ENCODE results near the gene ADSS1. TPM values are rescaled to one million over a fixed set of nuclear protein-coding genes. Genes with fewer than 3 reads are reported as not detected.
"Not testable (repeated sequence)": the region's sequence is repeated elsewhere in the genome, so short reads cannot be mapped to it uniquely, and the experiment has no call there.

Gene ADSS1
- total RNA-seq, 1 donor from 2014 or later, result 20.7 TPM

DNA sequence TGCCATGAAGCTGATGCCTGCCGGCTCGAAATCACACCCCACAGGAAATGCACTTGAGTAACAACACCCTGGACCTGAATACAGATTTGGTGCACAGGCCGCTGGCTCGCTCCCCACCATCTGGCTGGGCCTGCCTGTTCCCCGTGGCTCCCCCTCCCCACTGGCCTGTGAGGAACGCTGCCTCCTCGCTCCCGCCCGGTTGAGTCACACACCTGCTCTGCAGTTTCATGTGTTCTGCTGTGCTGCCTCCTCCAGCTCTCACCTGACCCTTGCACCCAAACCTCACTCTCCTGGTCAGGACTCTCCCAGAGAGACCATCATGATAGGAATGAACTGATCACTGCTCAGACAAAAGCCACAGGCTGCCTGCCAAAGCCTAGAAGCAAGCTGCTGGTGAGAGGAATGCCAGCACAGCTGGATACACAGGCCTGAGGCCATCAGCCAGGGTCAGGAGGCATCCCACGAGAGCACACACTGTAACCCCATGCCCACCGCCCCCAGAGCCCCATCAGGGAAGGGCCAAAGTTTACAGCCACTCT, 25.2 kb downstream of the ADSS1 start:
- DNase-seq (ENCODE audit: low spot score), result no peak

DNA sequence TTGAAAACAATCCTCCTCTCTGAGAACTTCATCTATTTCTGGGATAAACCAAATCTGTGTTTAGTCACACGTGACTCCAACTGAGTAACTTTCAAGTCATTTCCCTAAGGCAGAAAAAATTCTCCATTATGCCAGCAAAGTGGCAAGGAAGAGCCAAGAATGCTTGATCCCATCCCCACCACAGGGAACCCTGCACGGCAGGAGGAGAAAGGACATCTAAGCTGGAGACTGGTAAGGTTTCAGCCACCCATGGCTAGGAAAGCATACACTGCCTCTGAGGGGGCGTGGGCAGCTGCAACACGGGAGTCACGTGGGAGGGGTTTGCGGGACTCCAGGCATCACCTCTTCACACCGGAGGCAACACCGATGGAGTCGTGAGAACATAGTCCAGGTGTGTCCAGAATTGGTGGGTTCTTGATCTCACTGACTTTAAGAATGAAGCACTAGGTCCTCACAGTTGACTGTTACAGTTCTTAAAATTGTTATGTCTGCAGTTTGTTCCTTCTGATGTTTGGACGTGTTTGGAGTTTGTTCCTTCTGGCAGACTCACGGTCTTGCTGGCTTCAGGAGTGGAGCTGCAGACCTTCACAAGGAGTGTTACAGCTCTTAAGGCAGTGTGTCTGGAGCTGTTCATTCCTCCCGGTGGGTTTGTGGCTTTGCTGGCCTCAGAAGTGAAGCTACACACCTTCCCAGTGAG, 26.2 kb downstream of the ADSS1 start:
- no peak for DNase-seq (ENCODE audit: low spot score)

DNA sequence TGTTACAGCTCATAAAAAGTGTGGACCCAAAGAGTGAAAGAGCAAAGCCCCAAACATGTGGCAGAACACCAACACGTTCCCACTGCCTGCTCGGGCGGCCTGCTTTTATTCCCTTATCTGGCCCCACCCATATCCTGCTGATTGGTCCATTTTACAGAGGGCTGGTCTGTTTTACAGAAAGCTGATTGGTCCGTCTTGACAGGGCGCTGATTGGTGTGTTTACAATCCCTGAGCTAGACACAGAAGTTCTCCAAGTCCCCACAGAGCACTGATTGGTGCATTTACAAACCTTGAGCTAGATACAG, 26.7 kb downstream of the ADSS1 start:
- DNase-seq (ENCODE audit: low spot score), result not testable (repeated sequence)

DNA sequence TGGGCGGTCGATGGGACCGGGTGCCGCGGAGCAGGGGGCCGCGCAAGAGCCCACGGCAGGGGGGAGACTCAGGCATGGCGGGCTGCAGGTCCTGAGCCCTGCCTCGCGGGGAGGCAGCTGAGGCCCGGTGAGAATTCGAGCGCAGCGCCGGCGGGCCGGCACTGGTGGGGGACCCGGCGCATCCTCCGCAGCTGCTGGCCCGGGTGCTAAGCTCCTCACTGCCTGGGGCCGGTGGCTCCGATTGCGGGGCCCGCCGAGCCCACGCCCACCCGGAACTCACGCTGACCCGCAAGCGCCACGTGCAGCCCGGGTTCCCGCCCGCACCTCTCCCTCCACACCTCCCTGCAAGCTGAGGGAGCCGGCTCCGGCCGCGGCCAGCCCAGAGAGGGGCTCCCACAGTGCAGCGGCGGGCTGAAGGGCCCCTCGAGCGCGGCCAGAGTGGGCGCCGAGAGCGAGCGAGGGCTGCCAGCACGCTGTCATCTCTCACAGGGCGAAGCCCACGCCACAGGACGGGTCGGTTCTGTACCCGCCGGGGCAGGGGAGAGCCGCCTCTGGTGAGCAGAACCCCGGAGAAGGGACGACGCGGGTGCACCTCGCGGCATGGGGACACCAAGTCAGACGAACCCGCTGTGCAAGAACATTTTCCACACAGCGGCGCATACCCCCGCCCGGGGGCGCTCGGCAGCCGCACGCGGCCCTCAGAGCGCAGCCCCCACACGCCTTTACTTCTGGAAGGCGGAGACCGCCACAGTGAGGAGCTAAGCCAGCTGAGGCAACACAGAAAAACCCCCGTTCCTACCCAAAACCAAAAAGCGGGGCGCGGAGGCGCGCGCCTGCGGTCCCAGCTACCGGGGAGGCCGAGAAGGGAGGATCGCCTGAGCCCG, 27.8 kb downstream of the ADSS1 start:
- no peak for DNase-seq (ENCODE audit: low spot score)

DNA sequence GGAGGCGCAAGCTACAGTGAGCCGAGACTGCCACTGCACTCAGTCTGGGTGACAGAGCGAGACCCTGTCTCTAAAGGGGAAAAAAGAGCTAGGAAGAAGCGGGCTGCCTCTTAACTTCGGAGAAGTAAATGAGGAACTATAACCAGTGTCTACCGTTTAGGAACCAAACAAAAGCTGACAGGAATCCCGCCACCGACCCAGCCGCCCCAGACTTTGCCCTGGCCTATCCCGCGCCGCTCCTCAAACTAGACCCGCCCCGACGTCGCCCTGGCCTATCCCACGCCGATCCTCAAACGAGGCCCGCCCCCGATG, 28.4 kb downstream of the ADSS1 start:
- no peak for DNase-seq (ENCODE audit: low spot score)

DNA sequence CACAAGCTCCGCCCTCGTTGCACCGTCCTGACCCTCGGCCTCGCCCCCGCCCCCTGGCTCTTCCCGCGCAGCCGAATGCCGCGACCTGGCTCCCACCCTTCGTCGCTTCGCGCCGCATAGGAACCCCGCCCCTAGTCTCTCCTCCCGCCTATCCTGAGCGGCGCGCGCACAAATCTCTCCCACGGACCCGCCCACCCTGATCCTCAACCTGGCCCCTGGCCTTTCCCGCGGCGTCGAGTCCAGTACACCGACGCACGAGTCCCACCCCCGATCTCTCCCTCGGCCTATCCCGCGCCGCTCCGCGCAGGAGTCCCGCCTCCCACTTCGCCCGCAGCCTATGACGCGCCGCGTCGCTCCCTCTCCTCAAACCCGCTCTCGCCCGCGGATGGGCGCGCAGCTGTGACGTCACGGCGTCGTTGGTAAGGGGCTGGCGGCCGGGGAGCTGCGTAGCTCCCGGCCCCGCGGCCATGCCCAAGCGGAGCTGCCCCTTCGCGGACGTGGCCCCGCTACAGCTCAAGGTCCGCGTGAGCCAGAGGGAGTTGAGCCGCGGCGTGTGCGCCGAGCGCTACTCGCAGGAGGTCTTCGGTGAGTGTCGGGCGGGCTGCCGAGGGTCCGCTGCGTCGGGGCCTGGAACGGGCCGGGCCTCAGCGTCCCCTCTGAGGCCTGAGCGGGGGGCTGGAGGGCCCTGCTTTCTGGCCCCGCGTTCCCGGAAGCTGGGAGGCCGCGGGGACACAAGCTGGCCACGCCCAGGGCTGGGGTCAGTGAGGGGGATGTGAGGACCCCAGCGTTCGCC, 28.9 kb downstream of the ADSS1 start, which contains the start of gene SIVA1:
TSS of gene SIVA1 (plus strand) at position 413 of the 793 bp plus-strand sequence. CDS start at position 468, 55 bp downstream.
- DNase-seq (ENCODE audit: low spot score), result peak; percentile 99

DNA sequence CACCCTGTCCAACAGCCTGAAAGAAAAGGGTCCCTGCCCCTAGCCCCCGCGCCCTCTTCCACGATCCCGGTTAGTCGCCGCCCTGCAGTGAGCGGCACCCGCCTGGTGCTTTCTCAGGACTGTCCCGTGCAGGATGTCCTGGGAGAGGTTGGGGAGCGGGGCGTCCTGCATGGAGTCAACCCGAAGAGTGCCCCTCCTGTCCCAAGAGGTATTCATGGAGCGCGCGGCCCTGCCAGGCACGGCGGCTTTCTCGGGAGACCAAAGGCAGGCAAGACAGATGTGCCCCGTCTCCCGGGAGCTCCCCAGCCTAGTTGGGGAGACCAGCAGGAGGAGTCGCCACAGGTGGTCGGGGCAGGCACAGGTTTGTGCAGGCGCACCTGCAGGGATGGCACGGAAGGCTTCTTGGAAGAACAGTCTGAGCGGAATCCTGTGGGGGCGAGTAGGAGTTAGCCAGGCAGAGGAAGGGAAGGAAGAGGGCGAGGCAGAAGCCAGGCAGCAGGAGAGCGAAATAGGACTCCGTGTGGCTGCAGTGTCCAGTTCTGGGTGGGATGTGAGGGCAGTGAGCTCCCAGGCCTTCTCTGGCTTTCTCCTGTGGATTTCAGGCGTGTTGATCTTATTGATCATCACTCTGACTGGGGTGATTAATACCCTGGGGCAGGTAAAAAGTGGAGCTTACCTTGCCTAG, 29.6 kb downstream of the ADSS1 start:
- DNase-seq (ENCODE audit: low spot score), result no peak

DNA sequence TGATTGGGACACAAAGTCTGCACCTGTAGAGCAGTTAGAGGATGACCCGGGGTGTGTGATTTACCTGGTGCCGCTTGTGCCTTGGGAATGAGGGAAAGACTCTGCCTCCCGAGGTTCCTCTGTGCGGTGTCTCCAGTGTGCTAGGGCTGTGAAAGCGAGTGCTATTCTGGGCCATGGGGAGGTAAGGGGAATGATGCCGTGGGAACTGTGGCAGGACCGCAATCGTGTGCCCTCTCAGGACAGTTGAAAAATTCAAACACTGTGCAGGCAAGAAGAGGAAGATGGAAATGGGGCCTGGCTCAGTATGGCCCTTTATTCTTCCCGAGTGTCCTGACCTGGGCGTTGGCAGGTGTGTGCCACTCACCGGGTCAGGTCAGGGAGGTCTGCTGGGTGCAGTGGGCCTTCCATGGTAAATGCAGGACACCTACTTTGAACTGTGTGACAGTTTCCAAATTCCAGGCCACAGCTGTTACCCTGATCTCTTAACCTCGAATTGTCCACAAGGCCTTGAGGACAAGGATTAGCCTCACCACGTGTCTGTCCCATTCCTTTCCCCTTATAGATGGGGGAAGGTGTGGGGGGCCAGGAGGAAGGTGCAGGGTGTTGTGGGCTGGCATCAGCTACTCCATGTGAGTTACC, 30.3 kb downstream of the ADSS1 start:
- DNase-seq (ENCODE audit: low spot score), result no peak

DNA sequence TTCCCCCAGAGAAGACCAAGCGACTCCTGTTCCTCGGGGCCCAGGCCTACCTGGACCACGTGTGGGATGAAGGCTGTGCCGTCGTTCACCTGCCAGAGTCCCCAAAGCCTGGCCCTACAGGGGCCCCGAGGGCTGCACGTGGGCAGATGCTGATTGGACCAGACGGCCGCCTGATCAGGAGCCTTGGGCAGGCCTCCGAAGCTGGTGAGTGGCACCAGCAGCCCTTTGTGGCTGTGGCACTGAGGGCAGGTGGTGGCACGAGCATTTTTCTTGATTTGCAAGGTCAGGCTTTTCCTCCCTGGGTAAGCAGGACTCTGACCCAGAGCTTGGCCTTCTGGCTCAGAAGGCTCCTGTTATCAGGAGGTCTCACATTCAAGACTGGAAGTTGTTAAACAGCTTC, 31.6 kb downstream of the ADSS1 start:
- DNase-seq (ENCODE audit: low spot score), result no peak

DNA sequence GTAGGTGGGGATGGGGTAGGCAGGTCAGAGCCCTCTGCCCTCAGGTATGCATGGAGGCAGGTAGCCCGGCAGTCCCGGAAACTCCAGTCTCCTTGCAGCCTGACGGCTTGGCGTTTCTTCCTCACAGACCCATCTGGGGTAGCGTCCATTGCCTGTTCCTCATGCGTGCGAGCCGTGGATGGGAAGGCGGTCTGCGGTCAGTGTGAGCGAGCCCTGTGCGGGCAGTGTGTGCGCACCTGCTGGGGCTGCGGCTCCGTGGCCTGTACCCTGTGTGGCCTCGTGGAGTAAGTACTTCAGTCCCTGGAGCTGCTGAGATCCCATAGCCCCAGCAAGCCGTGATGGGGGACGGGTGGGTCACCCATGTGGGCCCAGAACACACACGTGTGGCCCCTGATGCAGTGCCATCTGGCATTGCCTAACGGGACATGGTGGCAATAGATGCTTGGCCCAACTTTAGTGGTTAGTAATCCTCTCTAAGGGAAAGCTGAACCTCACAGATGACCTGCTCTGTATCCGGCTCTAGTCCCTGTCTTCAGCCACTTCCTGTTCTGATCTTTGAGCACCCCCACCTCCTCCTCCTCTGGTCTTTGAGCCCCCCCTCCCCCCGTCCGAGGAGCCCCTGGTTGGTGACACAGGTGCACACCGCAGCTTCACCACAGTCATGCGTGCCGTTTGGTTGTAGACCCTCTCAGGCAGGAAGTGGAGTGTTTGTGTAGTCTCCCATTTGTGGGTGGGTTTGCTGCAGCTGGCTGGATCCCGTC, 32.6 kb downstream of the ADSS1 start:
- no peak for DNase-seq (ENCODE audit: low spot score)

DNA sequence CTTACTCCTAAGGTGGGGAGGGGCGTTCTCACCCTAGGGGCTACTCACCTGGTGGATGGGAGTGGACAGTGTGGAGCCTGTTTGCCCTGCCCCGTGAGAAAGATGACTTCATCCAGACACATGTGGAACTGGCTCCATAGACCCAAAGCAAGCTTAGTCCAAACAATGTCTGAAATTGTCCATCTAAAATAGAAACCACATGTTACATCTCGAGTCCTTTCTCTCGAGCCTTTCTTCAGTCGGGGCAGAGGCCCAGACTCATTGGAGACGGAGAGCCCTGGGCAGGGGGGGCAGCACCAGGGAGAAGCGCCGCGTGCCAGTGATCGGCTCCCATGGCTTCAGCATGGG, 33.2 kb downstream of the ADSS1 start:
- no peak for DNase-seq (ENCODE audit: low spot score)

DNA sequence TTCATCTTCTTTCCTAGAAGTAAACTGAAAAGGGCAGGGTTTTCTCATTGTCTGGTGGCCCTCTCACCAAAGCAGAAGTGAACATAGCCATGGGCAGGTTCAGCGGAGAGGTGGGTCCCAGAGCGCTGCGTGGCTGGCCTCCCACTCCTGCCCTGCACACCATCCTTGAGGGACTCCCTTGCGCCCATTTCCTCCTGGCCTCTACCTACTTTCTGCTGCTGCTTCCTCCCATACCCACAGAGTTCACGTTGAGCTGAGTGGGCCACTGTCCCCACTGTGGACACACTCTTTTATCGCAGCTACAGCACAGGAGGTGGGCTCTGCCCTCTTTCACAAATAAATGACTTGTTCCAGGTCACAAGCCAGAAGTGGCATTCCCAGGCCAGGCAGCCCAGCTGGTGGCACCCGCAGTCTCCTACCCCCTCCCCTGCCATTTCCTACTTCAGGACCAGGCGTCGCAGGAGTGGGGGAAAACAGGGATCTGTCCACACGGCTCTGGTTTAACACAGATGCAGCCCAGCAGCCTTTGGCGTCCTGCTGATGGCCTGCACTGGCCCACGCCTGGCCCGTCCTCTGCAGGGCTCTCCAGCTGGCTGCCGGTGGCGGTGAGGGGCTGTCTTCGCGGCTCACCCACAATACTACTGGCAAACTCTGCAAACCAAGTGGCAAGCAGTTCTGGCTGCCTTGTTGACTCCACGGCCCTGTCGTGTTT, 33.8 kb downstream of the ADSS1 start:
- DNase-seq (ENCODE audit: low spot score), result no peak

DNA sequence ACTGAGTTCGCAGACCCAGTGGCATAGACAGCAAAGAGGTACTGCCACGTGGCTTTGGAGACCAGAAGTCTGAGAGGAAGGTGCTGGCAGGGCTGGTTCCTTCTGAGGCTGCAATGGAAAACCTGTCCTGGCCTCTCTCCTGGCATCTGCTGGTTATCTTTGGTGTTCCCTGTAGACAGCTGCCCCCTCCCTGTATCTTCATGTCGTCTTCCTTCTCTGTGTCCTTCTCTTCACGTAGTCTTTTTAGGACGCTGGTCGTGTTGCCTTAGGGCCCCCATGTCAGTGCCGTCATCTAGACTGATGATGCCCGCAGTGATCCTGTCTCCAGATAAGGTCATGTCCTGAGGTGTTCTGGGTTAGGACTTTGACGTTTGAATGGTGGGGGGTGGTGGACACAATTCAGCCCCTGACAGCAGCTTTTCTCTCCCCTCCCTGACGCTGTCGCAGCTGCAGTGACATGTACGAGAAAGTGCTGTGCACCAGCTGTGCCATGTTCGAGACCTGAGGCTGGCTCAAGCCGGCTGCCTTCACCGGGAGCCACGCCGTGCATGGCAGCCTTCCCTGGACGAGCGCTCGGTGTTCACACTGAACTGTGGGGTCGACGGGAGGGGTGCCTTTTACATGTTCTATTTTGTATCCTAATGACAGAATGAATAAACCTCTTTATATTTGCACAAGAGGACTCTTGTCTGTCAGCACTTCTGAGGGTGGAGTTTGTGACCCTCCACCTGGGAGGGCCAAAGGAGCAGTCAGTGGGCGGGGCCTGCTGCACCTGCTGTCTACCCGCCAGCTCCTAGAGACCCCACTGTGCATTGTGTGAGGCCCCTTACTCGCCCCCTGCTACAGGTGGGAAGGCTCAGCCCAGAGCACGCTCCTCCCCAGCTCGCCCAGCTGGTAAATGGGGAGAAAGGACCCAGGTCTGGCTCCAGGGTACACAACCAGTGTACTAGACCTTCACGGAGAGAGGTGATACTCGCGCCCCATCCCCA, 35.2 kb downstream of the ADSS1 start:
- no peak for DNase-seq (ENCODE audit: low spot score)

DNA sequence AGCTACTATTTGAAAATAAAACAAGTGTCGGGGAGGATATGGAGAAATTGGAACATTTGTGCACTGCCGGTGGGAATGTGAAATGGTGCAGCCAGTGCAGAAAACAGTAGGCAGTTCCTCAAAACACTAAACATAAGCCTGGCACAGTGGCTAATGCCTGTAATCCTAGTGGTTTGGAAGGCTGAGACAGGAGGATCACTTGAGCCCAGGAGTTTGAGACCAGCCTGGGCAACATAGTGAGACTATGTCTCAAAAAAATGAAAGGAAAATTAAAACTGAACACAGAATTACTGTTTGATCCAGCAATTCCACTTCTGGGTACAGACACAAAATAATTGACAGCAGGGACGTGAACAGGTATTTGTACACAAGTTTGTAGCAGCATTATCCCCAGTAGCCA, 41.5 kb downstream of the ADSS1 start:
- no peak for DNase-seq (ENCODE audit: low spot score)

DNA sequence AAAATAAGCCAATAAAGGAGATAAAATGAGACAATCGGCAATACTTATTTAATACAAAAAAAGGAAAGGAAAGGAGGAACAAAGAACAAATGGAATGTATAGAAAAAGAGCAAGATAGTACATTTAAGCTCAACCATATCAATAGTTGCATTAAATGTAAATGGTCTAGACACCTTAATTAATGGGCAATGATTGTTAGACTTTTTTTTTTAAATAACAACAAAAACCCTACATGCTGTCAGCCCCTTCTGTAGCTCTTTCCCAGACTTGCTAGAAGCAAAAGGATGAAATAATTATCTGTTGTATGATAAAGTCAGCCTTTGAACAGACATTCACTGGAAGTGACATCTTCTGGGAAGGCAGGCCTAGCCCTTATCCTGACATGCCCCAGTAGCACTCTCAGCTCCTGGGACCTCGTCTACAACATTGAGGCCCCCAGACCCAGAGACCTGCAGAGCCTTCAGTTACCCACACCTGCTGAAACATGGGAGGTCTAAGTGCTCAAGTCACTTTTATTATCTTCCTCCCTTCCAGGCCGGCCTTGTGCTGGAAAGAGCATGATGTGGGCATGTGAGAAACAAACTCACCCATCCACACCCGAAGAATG, 42.3 kb downstream of the ADSS1 start:
- no peak for DNase-seq (ENCODE audit: low spot score)

DNA sequence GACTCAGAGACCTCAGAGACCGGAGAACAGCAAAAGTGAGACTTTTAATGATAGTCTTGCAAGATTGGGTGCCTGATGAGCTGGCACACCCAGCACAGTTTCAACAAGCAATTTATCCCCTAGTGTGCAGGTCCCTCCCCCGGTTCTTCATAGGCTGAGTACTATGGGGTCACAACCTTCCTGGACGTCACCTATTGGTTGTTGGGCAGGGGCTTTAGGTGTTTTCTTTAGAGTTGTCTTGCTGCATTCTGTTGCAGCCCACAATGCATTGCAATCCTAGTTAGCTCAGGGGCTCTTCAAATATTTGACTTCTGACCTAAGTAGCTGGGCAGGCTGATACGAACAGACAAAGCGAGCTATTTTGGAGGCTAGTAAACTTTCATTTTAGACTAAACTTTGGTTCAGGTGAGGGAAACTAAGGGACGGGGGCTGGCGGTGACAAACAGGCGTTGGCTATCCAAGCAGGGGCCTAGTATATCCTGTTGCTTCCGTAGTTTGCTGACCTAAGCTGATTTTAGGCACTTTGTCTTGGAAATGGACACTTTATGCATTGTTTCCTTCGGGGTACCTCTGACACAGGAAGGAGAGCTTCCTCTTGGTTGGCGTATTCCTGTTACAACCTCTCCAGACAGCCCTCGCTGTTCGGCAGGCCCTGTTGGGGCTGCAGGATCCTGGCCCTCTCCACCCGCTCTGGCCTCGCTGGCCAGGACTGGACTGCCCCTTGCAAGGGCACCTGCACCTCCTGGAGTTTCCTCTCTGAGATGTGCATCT, 43.0 kb downstream of the ADSS1 start:
- no peak for DNase-seq (ENCODE audit: low spot score)

DNA sequence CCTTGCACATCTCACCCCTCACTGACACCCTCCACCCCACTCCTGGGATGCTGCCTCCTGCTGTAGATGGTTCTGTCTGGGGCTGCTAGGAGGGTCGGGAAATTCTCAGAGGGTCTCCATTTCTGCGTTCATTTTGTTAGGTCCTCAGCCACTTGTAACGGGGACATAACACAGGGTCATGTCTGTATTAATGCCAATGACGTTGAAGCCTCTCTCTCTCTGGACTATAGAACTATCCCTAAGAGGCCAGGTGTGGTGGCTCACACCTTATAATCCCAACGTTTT, 43.5 kb downstream of the ADSS1 start:
- no peak for DNase-seq (ENCODE audit: low spot score)

All from umbilical cord (tissue), 2 donors.